ENCODE results near the gene DCAF4.

Gene DCAF4

DNA sequence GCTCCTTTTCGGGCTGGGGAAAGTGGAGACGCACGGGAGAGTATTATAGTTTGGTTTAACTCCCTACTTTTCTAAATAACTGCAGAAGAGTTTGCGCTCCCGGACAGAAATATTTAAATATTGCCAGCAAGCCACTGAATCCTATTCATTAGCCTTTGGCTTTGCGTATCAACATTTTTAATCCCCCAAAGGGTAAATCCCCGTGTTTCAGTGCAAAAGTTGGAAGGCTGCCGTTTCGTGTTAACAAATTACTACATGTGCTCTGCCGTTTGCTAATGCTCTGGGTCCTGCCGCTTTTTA, 32.0 kb upstream of the DCAF4 start:
- DNase-seq (ENCODE audit: low spot score): no peak

- no peak for DNase-seq (ENCODE audit: low spot score)
Observed at GRCh38 chr14:72894623-72895378, 31.5 kb upstream of the DCAF4 start.

GRCh38 chr14:72898448-72898847, 27.8 kb upstream of the DCAF4 start:
- no peak for DNase-seq (ENCODE audit: low spot score)

GRCh38 chr14:72901361-72901760, 24.9 kb upstream of the DCAF4 start:
- no peak for DNase-seq (ENCODE audit: low spot score)

GRCh38 chr14:72902801-72903530, 23.3 kb upstream of the DCAF4 start:
- DNase-seq (ENCODE audit: low spot score): no peak

DNA sequence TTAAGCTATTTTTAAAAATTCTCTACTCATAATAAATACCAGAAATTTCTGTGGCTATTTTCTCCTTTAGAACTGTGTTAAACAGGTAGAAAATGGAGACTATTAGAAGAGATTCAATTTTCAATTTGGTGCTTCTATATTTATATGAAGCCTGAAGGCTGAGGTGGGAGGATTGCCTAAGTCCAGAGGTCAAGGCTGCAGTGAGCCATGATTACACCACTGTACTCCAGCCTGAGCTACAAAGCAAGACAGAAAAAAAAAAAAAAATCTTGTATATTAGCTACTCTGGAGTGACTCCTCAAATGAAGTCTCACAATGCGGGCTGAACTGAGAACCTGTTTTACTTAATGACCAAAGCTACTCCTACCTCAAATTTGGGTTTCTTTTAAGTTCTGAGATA, 22.5 kb upstream of the DCAF4 start:
- no peak for DNase-seq (ENCODE audit: low spot score)

DNA sequence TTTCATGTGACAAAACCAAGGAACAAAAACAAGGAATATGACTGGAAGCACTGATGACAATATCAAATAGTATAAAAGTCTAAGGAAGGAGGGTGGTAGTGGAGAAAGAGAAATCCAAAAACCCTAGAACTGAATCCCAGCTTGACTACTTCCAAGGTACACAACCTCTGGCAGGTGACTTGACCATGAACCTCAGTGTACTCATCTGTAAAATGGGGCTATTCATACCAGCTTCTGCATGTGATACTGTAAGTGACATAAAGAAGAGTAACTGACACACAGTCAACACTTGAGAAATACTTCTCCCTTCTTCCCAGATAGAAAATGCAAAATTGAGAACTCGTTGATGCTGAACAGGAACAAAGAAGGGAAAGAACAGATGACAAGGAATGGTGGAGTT, 22.0 kb upstream of the DCAF4 start:
- no peak for DNase-seq (ENCODE audit: low spot score)

DNA sequence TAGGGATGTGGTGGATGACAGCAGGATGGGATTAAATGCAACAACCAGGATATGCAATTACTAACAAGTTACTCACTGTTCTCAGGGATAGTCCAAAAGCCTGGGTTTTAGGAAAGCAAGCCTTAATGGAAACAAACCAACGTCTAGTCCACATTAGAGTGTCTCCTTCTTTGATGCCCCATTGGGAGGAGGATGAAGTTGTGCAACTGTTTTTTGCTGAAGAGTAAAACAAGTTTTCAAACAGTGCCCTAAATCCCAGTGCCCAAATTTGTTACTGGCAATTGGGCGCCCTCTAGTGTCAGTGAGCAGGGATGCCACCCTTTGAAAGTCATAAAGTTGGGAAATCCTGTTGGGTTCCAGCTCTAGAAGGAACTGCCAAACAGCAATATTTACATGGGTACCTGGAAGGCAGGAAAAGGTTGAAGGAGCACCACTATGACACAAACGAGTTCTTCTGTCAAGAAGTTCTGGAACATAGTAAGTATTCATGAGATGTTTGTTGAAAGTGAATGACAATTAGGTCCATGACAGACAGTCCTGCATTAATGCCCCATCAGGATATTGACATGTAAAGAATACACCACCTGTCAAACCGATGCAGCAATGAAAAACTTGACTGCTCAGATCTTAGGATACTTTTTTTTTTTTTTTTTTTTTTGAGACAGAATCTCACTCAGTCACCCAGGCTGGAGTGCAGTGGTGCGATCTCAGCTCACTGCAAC, 21.3 kb upstream of the DCAF4 start:
- peak; percentile 49 for DNase-seq (ENCODE audit: low spot score)

DNA sequence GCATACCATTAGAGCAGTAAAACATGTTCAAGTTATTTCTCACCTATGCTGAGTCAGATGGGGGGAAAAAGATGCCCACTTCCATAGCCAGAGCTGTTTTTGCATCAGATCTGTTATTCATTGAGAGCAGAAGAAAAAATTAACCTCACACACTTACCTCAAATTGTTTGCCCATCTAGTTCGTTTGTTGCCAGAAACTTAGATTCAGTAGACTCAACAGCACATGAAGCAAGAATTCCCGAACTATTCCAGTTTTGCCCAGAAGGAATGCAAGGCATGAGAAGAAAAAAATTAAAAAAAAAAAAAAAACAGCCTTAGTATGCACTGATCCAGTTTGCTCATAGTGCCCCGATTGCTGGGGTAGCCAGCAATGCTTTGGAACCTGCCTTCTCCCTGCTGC, 19.9 kb upstream of the DCAF4 start:
- DNase-seq (ENCODE audit: low spot score): no peak

GRCh38 chr14:72906879-72907278, 19.4 kb upstream of the DCAF4 start:
- no peak for DNase-seq (ENCODE audit: low spot score)

DNA sequence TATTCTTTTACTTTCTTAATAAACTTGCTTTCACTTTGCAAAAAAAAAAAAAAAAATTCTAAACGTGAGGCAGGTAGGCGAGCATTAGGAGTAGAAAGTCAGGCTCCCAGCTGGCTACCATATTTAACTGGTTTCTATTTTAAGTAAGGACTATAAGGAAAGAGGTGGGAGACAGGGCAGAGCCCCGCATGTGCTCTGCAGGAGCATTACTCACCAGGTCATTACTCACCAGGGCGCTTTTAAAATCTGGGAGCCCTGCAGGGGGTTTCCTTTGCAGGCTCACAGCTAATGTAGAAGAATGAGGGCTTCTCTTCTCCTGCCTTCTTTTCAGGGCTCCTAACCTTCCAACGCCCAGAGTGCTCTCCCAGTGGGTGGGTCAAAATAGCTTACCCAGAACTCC, 18.4 kb upstream of the DCAF4 start:
- DNase-seq (ENCODE audit: low spot score): no peak

DNA sequence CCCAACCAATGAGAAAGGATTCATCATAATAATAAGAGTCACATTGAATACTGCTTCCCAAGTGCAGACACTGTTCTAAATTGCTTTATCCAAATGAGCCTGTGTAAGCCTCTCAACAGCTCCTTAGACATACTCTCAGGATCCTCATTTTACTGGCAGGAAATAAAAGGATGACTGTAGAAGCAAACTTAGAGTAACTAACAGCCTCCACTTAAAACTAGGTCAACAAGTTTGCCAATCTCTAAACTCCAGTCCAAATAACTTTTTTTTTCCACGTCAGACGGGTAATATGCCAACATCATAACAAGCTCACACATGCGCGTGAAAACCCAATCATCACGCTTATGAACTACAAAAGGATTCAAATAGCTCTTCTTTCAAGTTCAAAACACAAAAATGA, 17.1 kb upstream of the DCAF4 start:
- no peak for DNase-seq (ENCODE audit: low spot score)

DNA sequence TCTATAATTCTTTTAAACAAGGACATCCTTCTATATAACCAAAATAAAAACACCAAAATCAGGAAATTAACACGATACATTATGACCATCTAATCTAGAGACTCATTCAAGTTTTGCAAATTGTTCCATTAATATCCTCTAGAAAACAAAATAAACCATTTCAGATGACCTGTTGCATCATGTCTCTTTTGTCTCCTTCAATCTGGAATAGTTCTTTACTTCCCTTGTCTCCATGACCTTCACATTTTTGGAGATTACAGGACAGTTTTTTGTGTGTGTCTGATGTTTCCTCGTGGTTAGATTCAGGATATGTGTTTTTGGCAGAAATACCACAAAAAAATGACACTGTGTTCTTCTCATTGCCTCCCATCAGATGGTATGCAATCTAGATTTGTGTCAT, 12.5 kb upstream of the DCAF4 start:
- DNase-seq (ENCODE audit: low spot score): no peak

DNA sequence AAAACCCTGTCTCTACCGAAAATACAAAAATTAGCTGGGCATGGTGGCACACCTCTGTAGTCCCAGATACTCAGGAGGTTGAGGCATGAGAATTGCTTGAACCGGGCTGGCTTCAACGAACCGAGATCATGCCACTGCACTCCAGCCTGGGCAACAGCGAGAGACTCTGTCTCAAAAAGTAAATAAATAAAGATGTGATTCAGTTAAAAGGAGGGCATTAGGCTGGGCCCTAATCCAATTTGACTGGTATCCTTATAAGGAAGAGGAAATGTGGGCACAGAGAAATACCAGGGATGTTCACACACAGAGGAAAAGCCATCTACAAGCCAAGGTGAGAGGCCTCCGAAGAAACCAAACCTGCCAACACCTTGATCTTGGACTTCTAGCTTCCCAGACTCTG, 10.1 kb upstream of the DCAF4 start:
- no peak for DNase-seq (ENCODE audit: low spot score)

DNA sequence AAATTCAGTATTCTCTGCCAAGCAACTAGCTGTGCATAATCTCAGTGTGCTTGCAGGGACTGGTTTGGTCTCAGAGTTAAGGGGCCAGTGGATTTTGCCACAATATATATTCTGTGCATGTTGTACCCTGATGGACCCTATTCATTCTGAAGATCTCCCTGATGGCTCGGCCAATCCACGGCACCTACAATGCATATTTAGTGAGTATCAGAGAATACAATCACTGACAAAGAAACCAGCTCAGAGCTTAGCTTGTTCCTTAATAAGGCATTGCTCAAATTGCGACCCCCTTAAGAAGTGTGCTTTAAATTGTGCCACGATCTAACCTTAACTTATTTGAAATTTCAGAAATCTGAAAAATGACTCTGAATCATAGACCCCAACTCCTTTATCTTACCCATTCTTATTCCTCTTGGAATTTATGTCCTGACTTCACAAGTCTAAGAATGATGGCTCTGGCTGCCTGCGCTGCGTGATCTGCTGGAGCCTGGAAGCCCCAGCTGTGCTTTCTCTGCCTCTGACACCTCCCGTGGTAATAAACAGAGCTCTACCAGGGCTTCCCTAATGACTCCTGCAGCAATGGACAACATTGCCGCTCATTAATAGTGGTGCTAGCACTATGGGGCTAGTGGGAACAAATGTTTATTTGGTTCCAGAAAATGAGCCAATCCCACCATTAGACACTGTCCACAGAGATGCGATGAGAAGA, 9.0 kb upstream of the DCAF4 start:
- no peak for DNase-seq (ENCODE audit: low spot score)

DNA sequence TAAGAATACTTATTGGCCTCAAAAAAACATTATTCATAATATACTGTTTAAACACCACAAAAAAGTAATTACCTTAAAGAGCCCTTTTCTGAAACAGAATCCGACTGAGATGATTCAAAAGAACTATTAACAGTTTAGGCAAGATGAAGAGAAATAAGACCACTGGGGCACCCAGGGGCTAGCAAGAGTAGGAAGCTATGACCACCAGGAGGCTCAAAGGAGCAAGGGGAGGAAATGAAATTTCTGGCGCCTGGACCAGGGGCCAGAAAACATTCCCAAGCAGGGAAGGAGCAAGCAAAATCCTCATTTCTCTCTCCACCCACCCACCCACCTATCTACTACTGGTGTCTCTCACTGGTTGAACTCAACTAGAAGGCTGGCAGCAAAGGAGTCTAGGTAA, 6.3 kb upstream of the DCAF4 start:
- DNase-seq (ENCODE audit: low spot score): no peak

GRCh38 chr14:72921396-72921795, 4.9 kb upstream of the DCAF4 start:
- DNase-seq (ENCODE audit: low spot score): no peak

GRCh38 chr14:72924337-72924736, 1.9 kb upstream of the DCAF4 start:
- DNase-seq (ENCODE audit: low spot score): peak; percentile 27

DNA sequence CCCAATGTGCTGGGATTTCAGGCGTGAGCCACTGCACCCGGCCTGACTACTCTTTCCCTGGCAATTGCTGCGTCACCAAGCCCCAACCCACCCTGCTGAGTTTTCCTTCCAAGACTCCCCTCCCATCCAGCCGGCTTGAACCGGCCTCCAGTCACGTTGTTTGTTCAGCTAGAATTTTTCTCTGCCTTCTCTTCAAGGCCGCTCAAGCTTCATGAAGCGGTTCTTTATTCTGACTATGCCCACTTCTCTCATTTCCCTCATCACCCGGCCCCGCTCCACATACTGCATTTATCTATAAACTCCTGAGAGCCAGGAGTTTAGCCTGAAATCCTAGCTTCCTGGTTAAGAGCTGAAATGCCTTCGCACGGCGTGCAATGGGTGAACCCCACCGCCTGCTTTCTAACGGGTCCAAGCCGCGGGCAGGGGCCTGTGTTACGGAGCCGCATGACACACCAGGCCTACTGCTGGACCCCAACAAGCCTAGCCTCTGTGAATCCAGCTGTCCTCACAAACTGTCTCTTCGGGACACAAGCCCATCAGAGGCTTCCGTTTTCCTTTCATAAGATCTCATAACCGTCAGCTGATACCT, 999 bp upstream of the DCAF4 start:
- DNase-seq (ENCODE audit: low spot score): no peak

- no peak for DNase-seq (ENCODE audit: low spot score)
Observed at GRCh38 chr14:72925815-72926291, 411 bp upstream of the DCAF4 start.

- no peak for DNase-seq (ENCODE audit: low spot score)
Observed at GRCh38 chr14:72928872-72929271, 2.6 kb downstream of the DCAF4 start.
